GM12801 (cell line): ENCODE results near the gene B4GALNT2.

Source experiments
- CTCF ChIP-seq: IDR thresholded peaks from one replicate; pipeline ENCODE4 v1.5.1; 2011; ENCODE audit warnings: control low read depth; ENCODE audit not compliant: insufficient read length; ENCODE audit errors: extremely low read depth

The B4GALNT2 gene

GRCh38 chr17:49223168-49223516 is 90.6 kb downstream of the B4GALNT2 start:
- no peak for TF ChIP-seq CTCF

- no peak for TF ChIP-seq CTCF
Measured at GRCh38 chr17:49223517-49224197, 91.1 kb downstream of the B4GALNT2 start.

GRCh38 chr17:49224198-49224996 is 91.8 kb downstream of the B4GALNT2 start:
- no peak for TF ChIP-seq CTCF

GRCh38 chr17:49224997-49225337 is 92.4 kb downstream of the B4GALNT2 start:
- no peak for TF ChIP-seq CTCF

- no peak for TF ChIP-seq CTCF
Measured at GRCh38 chr17:49225554-49226236, 93.1 kb downstream of the B4GALNT2 start.
